Stimulated activated CD4-positive, alpha-beta T cell treated with anti-CD3 and anti-CD28 coated beads, Interleukin-2, amount 100 ng/mL, for 48 hours (primary cell): Measurements from ENCODE around the gene UBE2Z.
"Not testable (repeated sequence)": the region's sequence is repeated elsewhere in the genome, so short reads cannot be mapped to it uniquely, and the experiment has no call there.

Source experiments
- DNase-seq, 2 donors: peaks; one replicate each; pipeline ENCODE4 v3.0.0-alpha.2; 2020

Gene UBE2Z

GRCh38 chr17:48908047-48908843 is at the start of gene UBE2Z:
Gene UBE2Z (plus strand): TSS chr17:48908407. CDS start chr17:48908504, 97 bp downstream.
- peak; percentile 82 to 85 for DNase-seq

GRCh38 chr17:48860034-48860433 is 48.2 kb upstream of the UBE2Z start:
- DNase-seq: no peak

- DNase-seq: no peak
These were observed 47.8 kb upstream of the UBE2Z start for GRCh38 chr17:48860456-48860855.

- no peak for DNase-seq
These were observed 39.2 kb upstream of the UBE2Z start for GRCh38 chr17:48868916-48869500.

GRCh38 chr17:48869821-48870318 is 38.3 kb upstream of the UBE2Z start:
- DNase-seq: no peak

GRCh38 chr17:48871035-48871550 is 37.1 kb upstream of the UBE2Z start:
- DNase-seq: no peak

GRCh38 chr17:48871551-48872351 is 36.5 kb upstream of the UBE2Z start:
- DNase-seq: no peak

- DNase-seq: not testable (repeated sequence)
These were observed 35.8 kb upstream of the UBE2Z start for GRCh38 chr17:48872409-48872808.

- no peak for DNase-seq
These were observed 35.0 kb upstream of the UBE2Z start for GRCh38 chr17:48873209-48873608.

GRCh38 chr17:48873696-48874443 is 34.3 kb upstream of the UBE2Z start:
- DNase-seq: no peak

GRCh38 chr17:48878920-48879898 is 29.0 kb upstream of the UBE2Z start:
- peak; percentile 30 to 45 for DNase-seq

- DNase-seq: no peak
These were observed 25.9 kb upstream of the UBE2Z start for GRCh38 chr17:48882272-48882671.

- no peak for DNase-seq
These were observed 25.0 kb upstream of the UBE2Z start for GRCh38 chr17:48883171-48883570.

- no peak for DNase-seq
These were observed 18.1 kb upstream of the UBE2Z start for GRCh38 chr17:48890086-48890485.

GRCh38 chr17:48892940-48893645 is 15.1 kb upstream of the UBE2Z start:
- no peak for DNase-seq

- no peak for DNase-seq
These were observed 14.3 kb upstream of the UBE2Z start for GRCh38 chr17:48893646-48894508.

- no peak for DNase-seq
These were observed 13.3 kb upstream of the UBE2Z start for GRCh38 chr17:48894886-48895285.

GRCh38 chr17:48901241-48901640 is 7.0 kb upstream of the UBE2Z start:
- DNase-seq: no peak

- DNase-seq: no peak
These were observed 4.8 kb upstream of the UBE2Z start for GRCh38 chr17:48903401-48903800.

GRCh38 chr17:48904428-48904827 is 3.8 kb upstream of the UBE2Z start:
- DNase-seq: no peak
